ENCODE measurements around the gene HAL.

GRCh38 chr12:95970905-95971304 lies 25.2 kb downstream of the HAL start:
- TF ChIP-seq IKZF5 (CRISPR knock-in tag; IDR thresholded peaks at IDR 0.05) = no peak
- no peak for TF ChIP-seq CTCF (CRISPR knock-in tag; IDR thresholded peaks at IDR 0.05)
- TF ChIP-seq POLR2AphosphoS5 (IDR thresholded peaks at IDR 0.05; ENCODE audit: low read depth, low read length) = no peak
- no peak for TF ChIP-seq TFAP4 (IDR thresholded peaks at IDR 0.05; ENCODE audit: borderline replicate concordance, low read depth)
- no peak for TF ChIP-seq TEAD3 (CRISPR knock-in tag; optimal IDR thresholded peaks at IDR 0.05; ENCODE audit: borderline replicate concordance)
- TF ChIP-seq JUNB (CRISPR knock-in tag; IDR thresholded peaks at IDR 0.05; ENCODE audit: borderline replicate concordance) = no peak
- no peak for TF ChIP-seq CBX1 (IDR thresholded peaks at IDR 0.05; ENCODE audit: low read depth)
- no peak for TF ChIP-seq CREM (IDR thresholded peaks at IDR 0.05)
- no peak for TF ChIP-seq CREM (CRISPR knock-in tag; IDR thresholded peaks at IDR 0.05)
- no peak for TF ChIP-seq RNF2 (conservative IDR thresholded peaks at IDR 0.05; ENCODE audit: low read depth)
- TF ChIP-seq ZEB1 (IDR thresholded peaks at IDR 0.05; ENCODE audit: insufficient replicate concordance, low read depth) = no peak
- no peak for TF ChIP-seq HCFC1 (IDR thresholded peaks at IDR 0.05; ENCODE audit: low read depth, low read length)
